Gastrocnemius medialis (tissue), 4 donors: Measurements from ENCODE around the gene SERBP1. TPM values are rescaled to one million over a fixed set of nuclear protein-coding genes. Genes with fewer than 3 reads are reported as not detected.
A peak's percentile ranks its signal among the peaks of the same experiment; 100 is the strongest.

Experiments used
- ATAC-seq, 2 donors: fragments of 150-250 bp; one replicate each; pipeline ENCODE4 v1.9.1; 2016
- DNase-seq, 2 donors: peaks; one replicate each; pipeline ENCODE4 v3.0.0-alpha.2; 2019
- H3K27ac ChIP-seq, 4 donors: fragments of 200-600 bp; sonication (generic); 1 replicate in 1 of 4; 2 replicates in 3 of 4; pipeline ENCODE4 v1.5.1; 2016 to 2018; ENCODE audit warnings: mild to moderate bottlenecking in 2 of 4, moderate library complexity in 1 of 4
- H3K27me3 ChIP-seq, 3 donors: fragments of 200-600 bp; sonication (generic) in 2 of 3; 1 replicate in 1 of 3; 2 replicates in 2 of 3; pipeline versions ENCODE4 v1.5.1 to v1.6.0; 2016 to 2019; ENCODE audit warnings: mild to moderate bottlenecking in 1 of 3, moderate library complexity in 1 of 3
- H3K36me3 ChIP-seq, 2 donors: fragments of 200-600 bp; sonication (generic) in 1 of 2; one replicate each; pipeline ENCODE4 v1.5.1; 2017 to 2018
- H3K4me1 ChIP-seq, 2 donors: fragments of 200-600 bp; sonication (generic) in 1 of 2; one replicate each; pipeline ENCODE4 v1.5.1; 2016 to 2017; ENCODE audit warnings: mild to moderate bottlenecking in 2 of 2
- H3K4me3 ChIP-seq, 4 donors: fragments of 200-600 bp; sonication (generic) in 3 of 4; 1 replicate in 1 of 4; 2 replicates in 3 of 4; pipeline ENCODE4 v1.5.1; 2016 to 2019; ENCODE audit warnings: mild to moderate bottlenecking in 2 of 4
- H3K9me3 ChIP-seq, 3 donors: fragments of 200-600 bp; sonication (generic) in 2 of 3; 1 replicate in 1 of 3; 2 replicates in 2 of 3; pipeline ENCODE4 v1.5.1; 2016 to 2019
- CTCF ChIP-seq, 5 experiments: fragments of 450-650 bp in 3 of 5; fragments of 200-600 bp in 2 of 5; sonication (generic) in 2 of 5; IDR thresholded peaks in 4 of 5; conservative IDR thresholded peaks in 1 of 5; 1 replicate in 4 of 5; 2 replicates in 1 of 5; pipeline ENCODE4 v1.5.1; 2016 to 2019; ENCODE audit warnings: antibody characterized with exemption in 5 of 5, mild to moderate bottlenecking in 3 of 5, moderate library complexity in 3 of 5
- POLR2A ChIP-seq, 2 donors: fragments of 450-650 bp; IDR thresholded peaks; one replicate each; pipeline ENCODE4 v1.6.1; 2017; ENCODE audit warnings: antibody characterized with exemption in 2 of 2, mild to moderate bottlenecking in 2 of 2, moderate library complexity in 2 of 2
- in situ Hi-C, 4 donors: fragments of 200-750 bp; cut with MboI; loops; one replicate each; pipeline versions ENCODE4 v1.15.0 to v1.8.0; 2017; ENCODE audit warnings: low sequenced_read_pairs in 4 of 4
- intact Hi-C: fragments of 100-400 bp; cut with DNase I; formaldehyde crosslinking; loops from one replicate; pipeline ENCODE4 v1.15.1; 2023; ENCODE audit warnings: low total_unique reads
- total RNA-seq, 4 donors: library from RNA; depleted of rRNA; stranded (reverse); fragments of >200 nt; gene quantifications; one replicate each; pipeline versions ENCODE4 v1.1.0 to v1.2.3, GENCODE V29; 2016

SERBP1 gene
- total RNA-seq, 4 donors from 2014 or later: 249 to 353 (median 311) TPM

GRCh38 chr1:67399199-67399993 lies 30.8 kb downstream of the SERBP1 start:
- intact Hi-C loops (no loop called here), in situ Hi-C loops (no loop called here)
- Histone ChIP-seq H3K9me3 (no peaks in the 10 kb centered on the region), H3K4me1 (peaks cover 7 to 25% of the 10 kb centered on the region in 2 donors), H3K27me3 (no peaks in the 10 kb centered on the region), H3K4me3 (no peak overlapping the region), H3K36me3 (peaks cover 0 to 16% of the 10 kb centered on the region in 2 donors), H3K27ac (peak overlapping the region; percentile 86 to 96 (median 90))
- no peak for DNase-seq
- ATAC-seq: peak in 1 of 2 donors; percentile 1
- TF ChIP-seq POLR2A (IDR thresholded peaks at IDR 0.05) (no peak), CTCF (IDR thresholded peaks at IDR 0.05 in 4 of 5, conservative IDR thresholded peaks at IDR 0.05 in 1 of 5) (no peak)

DNA sequence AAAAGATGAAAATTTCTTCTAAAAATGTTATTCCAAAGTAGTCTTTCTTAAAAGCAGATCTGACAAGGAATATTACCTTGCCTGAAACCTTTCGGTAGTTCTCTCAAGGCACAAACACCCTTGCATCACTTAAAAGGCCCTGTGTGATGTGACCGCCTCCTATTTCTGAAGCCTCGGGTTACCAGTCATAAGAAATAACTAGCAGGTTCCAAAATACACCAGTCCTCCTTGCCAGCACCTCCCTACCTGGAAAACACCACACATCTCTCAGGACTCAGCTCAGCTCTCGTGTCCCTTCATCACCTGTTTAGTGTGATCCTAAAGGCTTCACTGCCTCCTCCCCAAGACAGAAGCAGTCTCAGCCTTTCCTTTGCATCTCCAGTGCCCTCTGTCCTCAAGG lies 35.7 kb downstream of the SERBP1 start:
- ATAC-seq (peak; percentile 74 to 75), DNase-seq (peak; percentile 76 to 85)
- H3K36me3 ChIP-seq: peaks cover 0 to 12% of the 10 kb centered on the region in 2 donors
- intact Hi-C loops: no loop called here
- no peaks in the 10 kb centered on the region for H3K27me3 ChIP-seq
- H3K4me3 ChIP-seq: no peak overlapping the region
- no peaks in the 10 kb centered on the region for H3K9me3 ChIP-seq
- H3K27ac ChIP-seq: peak overlapping the region; percentile 86 to 96 (median 90)
- in situ Hi-C loops: no loop called here
- TF ChIP-seq POLR2A (IDR thresholded peaks at IDR 0.05): peak; percentile 18 to 42
- TF ChIP-seq CTCF (IDR thresholded peaks at IDR 0.05 in 4 of 5, conservative IDR thresholded peaks at IDR 0.05 in 1 of 5): no peak
- peaks cover 25 to 50% of the 10 kb centered on the region in 2 donors for H3K4me1 ChIP-seq

DNA sequence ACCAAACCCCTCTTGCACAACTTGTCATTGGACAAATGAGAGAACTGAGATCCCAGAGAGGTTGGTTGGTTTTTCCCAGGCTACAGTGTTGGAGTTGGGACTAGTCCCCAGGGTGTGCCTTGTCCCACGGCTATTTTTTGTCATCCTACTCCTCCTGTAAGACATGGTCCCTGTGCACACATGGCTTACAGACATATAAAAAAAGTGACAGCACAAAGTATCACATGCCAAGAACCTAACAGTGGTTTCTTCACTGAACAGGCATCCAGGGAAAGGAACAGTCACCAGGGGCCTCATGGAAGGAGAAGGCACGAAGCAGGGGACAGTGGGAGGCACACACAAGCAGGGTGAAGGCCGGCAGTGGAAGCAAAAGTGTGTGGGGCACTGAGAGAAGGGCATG lies 36.5 kb downstream of the SERBP1 start:
- in situ Hi-C loops: no loop called here
- ATAC-seq: peak; percentile 48 to 62

GRCh38 chr1:67393240-67393639 lies 37.0 kb downstream of the SERBP1 start:
- Histone ChIP-seq H3K4me3 (peak overlapping the region in 2 of 4 donors; percentile 5 to 6), H3K9me3 (no peaks in the 10 kb centered on the region), H3K4me1 (peaks cover 25 to 45% of the 10 kb centered on the region in 2 donors), H3K27ac (peak overlapping the region; percentile 86 to 96 (median 90)), H3K27me3 (no peaks in the 10 kb centered on the region), H3K36me3 (peaks cover 0 to 12% of the 10 kb centered on the region in 2 donors)
- TF ChIP-seq POLR2A (IDR thresholded peaks at IDR 0.05) (peak in 1 of 2 donors; percentile 22), CTCF (IDR thresholded peaks at IDR 0.05 in 4 of 5, conservative IDR thresholded peaks at IDR 0.05 in 1 of 5) (no peak)
- in situ Hi-C loops (no loop called here), intact Hi-C loops (no loop called here)
- ATAC-seq (peak; percentile 69 to 71), DNase-seq (peak; percentile 81 to 86)

More for the DNA sequence above, 36.5 kb downstream of the SERBP1 start:
- H3K36me3 ChIP-seq: peaks cover 0 to 12% of the 10 kb centered on the region in 2 donors
- peak in 1 of 2 donors; percentile 71 for DNase-seq
- no peak for TF ChIP-seq POLR2A (IDR thresholded peaks at IDR 0.05)
- TF ChIP-seq CTCF (IDR thresholded peaks at IDR 0.05 in 4 of 5, conservative IDR thresholded peaks at IDR 0.05 in 1 of 5): no peak
- H3K27me3 ChIP-seq: no peaks in the 10 kb centered on the region
- H3K9me3 ChIP-seq: no peaks in the 10 kb centered on the region
- intact Hi-C loops: no loop called here
- peak overlapping the region; percentile 86 to 96 (median 90) for H3K27ac ChIP-seq
- peaks cover 25 to 45% of the 10 kb centered on the region in 2 donors for H3K4me1 ChIP-seq
- H3K4me3 ChIP-seq: peak overlapping the region in 2 of 4 donors; percentile 5 to 6
